Activated CD4-positive, alpha-beta T cell treated with anti-CD3 and anti-CD28 coated beads for 36 hours (primary cell): ENCODE results near the gene WASHC4. TPM values are rescaled to one million over a fixed set of nuclear protein-coding genes. Genes with fewer than 3 reads are reported as not detected.
A peak's percentile ranks its signal among the peaks of the same experiment; 100 is the strongest.

ENCODE experiments used
- ATAC-seq: fragments of 200-7000 bp; cut with Tn5 transposase; one replicate; pipeline ENCODE4 v1.10.0; 2021; ENCODE audit warnings: mild to moderate bottlenecking, moderate library complexity
- CTCF ChIA-PET: fragments of 350-600 bp; sonication (Branson Sonifier 250); formaldehyde crosslinking; loops from one replicate; lab custom pipeline; 2021; ENCODE audit warnings: antibody characterized with exemption; lab: Charles Lee
- POLR2A ChIA-PET: fragments of 350-600 bp; sonication (Branson Sonifier 250); formaldehyde crosslinking; loops from one replicate; lab custom pipeline; 2021; ENCODE audit warnings: antibody characterized with exemption, inconsistent platforms; lab: Charles Lee
- DNase-seq: peaks from one replicate; pipeline ENCODE4 v3.0.0-alpha.2; 2020
- H3K27ac Mint-ChIP-seq: one replicate; pipeline ENCODE4 v1.8.0; 2021; ENCODE audit warnings: mixed read lengths
- H3K27me3 Mint-ChIP-seq: one replicate; pipeline ENCODE4 v1.8.0; 2021; ENCODE audit warnings: mixed read lengths
- H3K36me3 Mint-ChIP-seq: one replicate; pipeline ENCODE4 v1.8.0; 2021; ENCODE audit warnings: low read depth, mixed read lengths
- H3K4me1 Mint-ChIP-seq: one replicate; pipeline ENCODE4 v1.8.0; 2021; ENCODE audit warnings: mixed read lengths
- H3K4me3 Mint-ChIP-seq: one replicate; pipeline ENCODE4 v1.8.0; 2021; ENCODE audit warnings: mild to moderate bottlenecking, moderate library complexity, mixed read lengths
- H3K9me3 Mint-ChIP-seq: one replicate; pipeline ENCODE4 v1.8.0; 2021; ENCODE audit warnings: low read depth, mixed read lengths
- intact Hi-C, 2 experiments: fragments of 100-400 bp; cut with DNase I in 1 of 2; cut with micrococcal nuclease in 1 of 2; formaldehyde crosslinking; loops; one replicate each; pipeline versions ENCODE4 v1.14.2 to v1.15.1; 2022 to 2024; cut with DNase I, micrococcal nuclease
- total RNA-seq, 2 experiments: library from RNA; stranded (reverse); gene quantifications; one replicate each; pipeline ENCODE4 v1.2.3, GENCODE V29; 2021

Gene WASHC4, protein sequence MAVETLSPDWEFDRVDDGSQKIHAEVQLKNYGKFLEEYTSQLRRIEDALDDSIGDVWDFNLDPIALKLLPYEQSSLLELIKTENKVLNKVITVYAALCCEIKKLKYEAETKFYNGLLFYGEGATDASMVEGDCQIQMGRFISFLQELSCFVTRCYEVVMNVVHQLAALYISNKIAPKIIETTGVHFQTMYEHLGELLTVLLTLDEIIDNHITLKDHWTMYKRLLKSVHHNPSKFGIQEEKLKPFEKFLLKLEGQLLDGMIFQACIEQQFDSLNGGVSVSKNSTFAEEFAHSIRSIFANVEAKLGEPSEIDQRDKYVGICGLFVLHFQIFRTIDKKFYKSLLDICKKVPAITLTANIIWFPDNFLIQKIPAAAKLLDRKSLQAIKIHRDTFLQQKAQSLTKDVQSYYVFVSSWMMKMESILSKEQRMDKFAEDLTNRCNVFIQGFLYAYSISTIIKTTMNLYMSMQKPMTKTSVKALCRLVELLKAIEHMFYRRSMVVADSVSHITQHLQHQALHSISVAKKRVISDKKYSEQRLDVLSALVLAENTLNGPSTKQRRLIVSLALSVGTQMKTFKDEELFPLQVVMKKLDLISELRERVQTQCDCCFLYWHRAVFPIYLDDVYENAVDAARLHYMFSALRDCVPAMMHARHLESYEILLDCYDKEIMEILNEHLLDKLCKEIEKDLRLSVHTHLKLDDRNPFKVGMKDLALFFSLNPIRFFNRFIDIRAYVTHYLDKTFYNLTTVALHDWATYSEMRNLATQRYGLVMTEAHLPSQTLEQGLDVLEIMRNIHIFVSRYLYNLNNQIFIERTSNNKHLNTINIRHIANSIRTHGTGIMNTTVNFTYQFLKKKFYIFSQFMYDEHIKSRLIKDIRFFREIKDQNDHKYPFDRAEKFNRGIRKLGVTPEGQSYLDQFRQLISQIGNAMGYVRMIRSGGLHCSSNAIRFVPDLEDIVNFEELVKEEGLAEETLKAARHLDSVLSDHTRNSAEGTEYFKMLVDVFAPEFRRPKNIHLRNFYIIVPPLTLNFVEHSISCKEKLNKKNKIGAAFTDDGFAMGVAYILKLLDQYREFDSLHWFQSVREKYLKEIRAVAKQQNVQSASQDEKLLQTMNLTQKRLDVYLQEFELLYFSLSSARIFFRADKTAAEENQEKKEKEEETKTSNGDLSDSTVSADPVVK
- 10 to 100 TPM; 29.6 to 35.9 TPM for total RNA-seq

- intact Hi-C loops, result loop anchor here (1.0 to 10.0 kb wide), 23 partner anchors 23 to 1987 kb away; partner anchors contain the start of genes SLC41A2 (in 2 of the 2), TXNRD1 (in 2 of the 2), ALDH1L2 (in 1 of the 2) and C12orf75 (in 1 of the 2)
- Mint-ChIP-seq H3K9me3 (no peaks in the 10 kb centered on the region), H3K27me3 (peaks cover 13% of the 10 kb centered on the region), H3K4me1 (peaks cover 33% of the 10 kb centered on the region), H3K36me3 (peaks cover 13% of the 10 kb centered on the region), H3K27ac (peak within 1 kb of the TSS; percentile 88), H3K4me3 (peak within 1 kb of the TSS; percentile 93)
- POLR2A ChIA-PET, result interaction anchor here (0.6 to 0.8 kb wide), 4 partner anchors 9 to 726 kb away, joined by 3 read pairs; no protein-coding TSS in a partner anchor
- ATAC-seq (peak; percentile 96), DNase-seq (peak; percentile 97)
- CTCF ChIA-PET, result interaction anchor here (0.5 to 0.6 kb wide), 2 partner anchors 74 to 821 kb away, joined by 3 to 5 read pairs; no protein-coding TSS in a partner anchor
Observed at GRCh38 chr12:105107494-105108371, at the start of gene WASHC4. WASHC4 (plus strand) TSS chr12:105107731; CDS start chr12:105107801, 70 bp downstream.

- Mint-ChIP-seq H3K27me3 (peaks cover 1% of the 10 kb centered on the region), H3K36me3 (peaks cover 3% of the 10 kb centered on the region), H3K27ac (no peak overlapping the region), H3K4me3 (no peak overlapping the region), H3K9me3 (no peaks in the 10 kb centered on the region), H3K4me1 (peaks cover 4% of the 10 kb centered on the region)
- DNase-seq, result no peak
- intact Hi-C loops, result no loop called here
- ATAC-seq, result no peak
- POLR2A ChIA-PET, result no interaction called here
- CTCF ChIA-PET, result interaction anchor here (0.9 kb wide), 1 partner anchor 39 kb away, joined by 3 read pairs; no protein-coding TSS in a partner anchor
Observed at GRCh38 chr12:105060715-105061378, 46.7 kb upstream of the WASHC4 start.

DNA sequence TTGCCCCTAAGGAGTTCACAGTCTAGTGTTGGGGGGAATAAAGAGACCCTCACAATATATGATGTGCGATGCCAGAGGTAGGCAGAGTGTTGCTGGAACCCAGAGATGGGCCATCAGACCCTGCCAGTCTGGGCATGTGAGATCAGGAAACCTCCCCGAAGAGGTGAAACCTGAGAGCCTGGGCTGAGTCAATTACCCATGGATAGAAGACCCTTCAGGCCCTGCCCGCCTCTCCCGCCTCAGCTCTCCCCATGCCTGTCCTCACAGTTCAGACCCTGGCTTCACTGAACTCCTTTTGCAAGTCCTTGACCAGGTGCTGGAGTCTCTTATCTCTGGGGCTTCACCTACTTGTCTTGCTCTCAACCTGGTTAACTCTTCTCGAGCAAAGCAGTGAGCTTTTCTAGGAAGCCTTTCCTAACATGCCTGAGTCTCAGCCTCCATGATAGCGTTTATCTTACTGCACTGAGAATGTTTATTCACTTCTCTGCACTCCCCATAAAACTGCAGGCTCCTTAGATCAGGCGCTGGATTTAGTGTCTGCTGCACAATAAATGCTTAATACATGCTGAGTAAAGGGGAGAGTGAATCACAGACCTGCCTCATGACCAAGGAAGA lies 42.9 kb upstream of the WASHC4 start:
- CTCF ChIA-PET, result no interaction called here
- POLR2A ChIA-PET, result no interaction called here
- no peak for ATAC-seq

GRCh38 chr12:105067511-105068031 lies 40.0 kb upstream of the WASHC4 start:
- Mint-ChIP-seq H3K9me3 (no peaks in the 10 kb centered on the region), H3K4me1 (no peaks in the 10 kb centered on the region), H3K4me3 (no peak overlapping the region), H3K36me3 (peaks cover 3% of the 10 kb centered on the region), H3K27ac (no peak overlapping the region), H3K27me3 (peaks cover 3% of the 10 kb centered on the region)
- ChIA-PET CTCF (interaction anchor here (0.6 to 1.6 kb wide), 5 partner anchors 11 to 867 kb away, joined by 3 to 4 read pairs (median 3); no protein-coding TSS in a partner anchor), POLR2A (interaction anchor here (0.6 kb wide), 1 partner anchor 1273 kb away, joined by 7 read pairs; no protein-coding TSS in a partner anchor)
- ATAC-seq, result no peak
- intact Hi-C loops, result no loop called here
- DNase-seq, result no peak

More for the DNA sequence above, 42.9 kb upstream of the WASHC4 start:
- DNase-seq, result no peak
- H3K36me3 Mint-ChIP-seq, result no peaks in the 10 kb centered on the region
- H3K4me1 Mint-ChIP-seq, result no peaks in the 10 kb centered on the region
- intact Hi-C loops, result no loop called here
- H3K27me3 Mint-ChIP-seq, result no peaks in the 10 kb centered on the region
- H3K27ac Mint-ChIP-seq, result no peak overlapping the region
- no peaks in the 10 kb centered on the region for H3K9me3 Mint-ChIP-seq
- H3K4me3 Mint-ChIP-seq, result no peak overlapping the region

GRCh38 chr12:105069936-105070702 lies 37.4 kb upstream of the WASHC4 start:
- intact Hi-C loops, result no loop called here
- peaks cover 3% of the 10 kb centered on the region for H3K36me3 Mint-ChIP-seq
- no peak overlapping the region for H3K27ac Mint-ChIP-seq
- no peak overlapping the region for H3K4me3 Mint-ChIP-seq
- H3K4me1 Mint-ChIP-seq, result no peaks in the 10 kb centered on the region
- peaks cover 3% of the 10 kb centered on the region for H3K27me3 Mint-ChIP-seq
- ChIA-PET POLR2A (no interaction called here), CTCF (interaction anchor here (0.6 to 0.7 kb wide), 3 partner anchors 18 to 472 kb away, joined by 3 read pairs; no protein-coding TSS in a partner anchor)
- ATAC-seq (no peak), DNase-seq (no peak)
- no peaks in the 10 kb centered on the region for H3K9me3 Mint-ChIP-seq

DNA sequence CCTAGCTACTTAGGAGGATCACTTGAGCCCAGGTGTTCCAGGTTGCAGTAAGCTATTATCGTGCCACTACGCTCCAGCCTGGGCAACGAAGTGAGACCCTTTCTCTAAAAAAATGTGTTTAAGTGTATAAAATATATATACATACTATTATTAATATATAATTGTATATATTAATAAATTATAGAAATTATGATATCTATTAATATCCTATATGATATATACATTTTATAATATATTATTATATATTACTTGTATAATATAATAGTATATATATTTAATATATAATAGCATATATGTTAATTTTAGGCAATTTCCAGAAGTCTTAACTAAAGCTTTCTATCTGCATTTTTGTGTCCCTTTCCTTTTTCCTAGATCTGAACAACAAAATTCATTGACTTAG lies 35.5 kb upstream of the WASHC4 start:
- intact Hi-C loops, result no loop called here
- Mint-ChIP-seq H3K9me3 (no peaks in the 10 kb centered on the region), H3K27ac (no peak overlapping the region), H3K27me3 (peaks cover 3% of the 10 kb centered on the region), H3K36me3 (peaks cover 3% of the 10 kb centered on the region), H3K4me1 (no peaks in the 10 kb centered on the region), H3K4me3 (no peak overlapping the region)
- no peak for DNase-seq
- POLR2A ChIA-PET, result no interaction called here
- CTCF ChIA-PET, result no interaction called here
- ATAC-seq, result no peak

DNA sequence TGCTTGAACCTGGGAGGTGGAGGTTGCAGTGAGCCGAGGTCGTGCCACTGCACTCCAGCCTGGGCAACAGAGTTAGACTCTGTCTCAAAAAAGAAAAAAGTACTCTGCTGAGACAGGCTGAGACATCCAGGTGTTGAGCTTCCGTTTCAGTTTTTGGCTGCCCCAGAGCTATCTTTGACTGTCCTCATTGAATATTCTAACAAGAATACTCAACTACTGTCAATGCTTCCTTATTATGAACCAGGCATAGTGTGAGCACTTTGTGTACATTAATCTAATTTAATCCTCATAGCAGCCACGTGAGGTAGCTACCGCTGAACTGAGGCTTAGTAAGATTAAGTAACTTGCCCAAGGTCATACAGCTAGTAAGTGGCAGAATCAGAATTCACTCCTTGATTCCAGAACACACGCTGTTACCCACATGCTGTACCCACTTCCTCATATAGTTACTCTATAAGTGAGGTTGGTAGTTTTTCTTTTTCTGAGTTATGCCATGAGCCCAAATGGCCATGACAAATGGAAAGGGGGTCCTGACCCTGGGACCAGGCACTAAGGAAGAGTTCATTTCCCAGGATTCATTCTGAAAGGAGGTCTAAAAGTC lies 34.5 kb upstream of the WASHC4 start:
- CTCF ChIA-PET, result interaction anchor here (0.6 to 2.3 kb wide), 2 partner anchors 19 to 78 kb away, joined by 3 to 9 read pairs; no protein-coding TSS in a partner anchor

DNA sequence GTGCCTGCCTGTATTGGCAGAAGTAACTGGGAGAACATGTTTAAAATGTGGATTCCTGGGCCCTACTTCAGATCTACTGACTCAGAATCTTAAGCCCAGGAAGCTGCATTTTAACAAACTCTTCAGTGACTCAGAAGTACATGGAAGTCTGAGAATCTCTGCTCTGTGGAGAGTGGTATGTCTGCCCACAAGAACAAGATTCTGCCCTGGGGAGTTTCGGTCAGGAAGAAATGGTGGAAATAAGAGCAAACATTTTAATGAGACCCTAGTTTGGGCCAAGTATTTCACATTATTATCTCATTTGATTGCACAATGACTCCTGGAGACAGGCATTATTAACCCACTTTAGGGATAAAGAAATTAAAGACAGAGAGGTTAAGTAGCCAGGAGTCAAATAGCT lies 31.4 kb upstream of the WASHC4 start:
- no peaks in the 10 kb centered on the region for H3K9me3 Mint-ChIP-seq
- intact Hi-C loops, result no loop called here
- ChIA-PET POLR2A (interaction anchor here (0.6 kb wide), 1 partner anchor 31 kb away, joined by 3 read pairs; the partner anchor contains the start of gene WASHC4), CTCF (interaction anchor here (0.6 to 1.3 kb wide), 2 partner anchors 13 to 20 kb away, joined by 3 read pairs; no protein-coding TSS in a partner anchor)
- no peak overlapping the region for H3K4me3 Mint-ChIP-seq
- ATAC-seq, result no peak
- H3K4me1 Mint-ChIP-seq, result no peaks in the 10 kb centered on the region
- peaks cover 3% of the 10 kb centered on the region for H3K36me3 Mint-ChIP-seq
- no peak for DNase-seq
- H3K27ac Mint-ChIP-seq, result no peak overlapping the region
- peaks cover 3% of the 10 kb centered on the region for H3K27me3 Mint-ChIP-seq

More for the DNA sequence above, 34.5 kb upstream of the WASHC4 start:
- Mint-ChIP-seq H3K27ac (no peak overlapping the region), H3K36me3 (peaks cover 3% of the 10 kb centered on the region), H3K4me3 (no peak overlapping the region), H3K4me1 (no peaks in the 10 kb centered on the region), H3K27me3 (peaks cover 3% of the 10 kb centered on the region), H3K9me3 (no peaks in the 10 kb centered on the region)
- POLR2A ChIA-PET, result no interaction called here
- DNase-seq (no peak), ATAC-seq (no peak)
- intact Hi-C loops, result no loop called here
